H9 (cell line): ENCODE data around the gene IGF2. TPM values are rescaled to one million over a fixed set of nuclear protein-coding genes. Genes with fewer than 3 reads are reported as not detected.

Source experiments
- DNase-seq: peaks from one replicate; pipeline ENCODE4 v3.0.0-alpha.2; 2017
- H2AFZ ChIP-seq: one replicate; pipeline ENCODE4 v1.6.1; 2013; ENCODE audit warnings: mild to moderate bottlenecking, low read length, control low read depth, moderate library complexity
- H2AK5ac ChIP-seq: 2 replicates; pipeline ENCODE4 v1.6.1; 2013; ENCODE audit warnings: low read length, control low read depth, mixed read lengths; ENCODE audit not compliant: insufficient read length
- H2BK120ac ChIP-seq: one replicate; pipeline ENCODE4 v1.6.1; 2013; ENCODE audit warnings: low read depth, mild to moderate bottlenecking, low read length, control low read depth, inconsistent platforms; ENCODE audit not compliant: poor library complexity, severe bottlenecking
- H2BK12ac ChIP-seq: 2 replicates; pipeline ENCODE4 v1.6.1; 2013; ENCODE audit warnings: low read length, control low read depth, mixed read lengths, low read depth; ENCODE audit not compliant: insufficient read length
- H2BK15ac ChIP-seq: 2 replicates; pipeline ENCODE4 v1.6.1; 2013; ENCODE audit warnings: low read depth, low read length, control low read depth
- H2BK20ac ChIP-seq: one replicate; pipeline ENCODE4 v1.6.1; 2013; ENCODE audit warnings: low read depth, mild to moderate bottlenecking, low read length, control low read depth, inconsistent platforms; ENCODE audit not compliant: poor library complexity, severe bottlenecking
- H2BK5ac ChIP-seq: 2 replicates; pipeline ENCODE4 v1.6.1; 2013; ENCODE audit warnings: low read length, control low read depth, mixed read lengths; ENCODE audit not compliant: insufficient read length
- H3K14ac ChIP-seq: 2 replicates; pipeline ENCODE4 v1.6.1; 2013; ENCODE audit warnings: low read length, control low read depth; ENCODE audit not compliant: insufficient read depth
- H3K18ac ChIP-seq: 2 replicates; pipeline ENCODE4 v1.6.1; 2013; ENCODE audit warnings: low read depth, mild to moderate bottlenecking, mixed read lengths, low read length, control low read depth; ENCODE audit not compliant: insufficient read length
- H3K23ac ChIP-seq: 2 replicates; pipeline ENCODE4 v1.6.1; 2013; ENCODE audit warnings: low read length, control low read depth, mixed read lengths, low read depth; ENCODE audit not compliant: insufficient read length
- H3K23me2 ChIP-seq: 2 replicates; pipeline ENCODE4 v1.6.1; 2013; ENCODE audit warnings: low read depth, mild to moderate bottlenecking, mixed read lengths, low read length, control low read depth; ENCODE audit not compliant: insufficient read length, poor library complexity, severe bottlenecking
- H3K27ac ChIP-seq: 2 replicates; pipeline ENCODE4 v1.5.1; 2013; ENCODE audit warnings: low read length, control low read depth, mixed read lengths, low read depth; ENCODE audit not compliant: insufficient read length
- H3K27me3 ChIP-seq: 2 replicates; pipeline ENCODE4 v1.6.1; 2013; ENCODE audit warnings: low read length, control low read depth, inconsistent platforms; ENCODE audit not compliant: insufficient read depth
- H3K4ac ChIP-seq: 2 replicates; pipeline ENCODE4 v1.6.1; 2013; ENCODE audit warnings: low read depth, mild to moderate bottlenecking, control low read depth, inconsistent platforms, low read length, moderate library complexity
- H3K4me1 ChIP-seq: 2 replicates; pipeline ENCODE4 v1.6.1; 2013; ENCODE audit warnings: low read length, control low read depth, inconsistent platforms; ENCODE audit not compliant: insufficient read depth
- H3K4me2 ChIP-seq: 2 replicates; pipeline ENCODE4 v1.6.1; 2013; ENCODE audit warnings: low read length, control low read depth, mixed read lengths; ENCODE audit not compliant: insufficient read length, insufficient read depth
- H3K56ac ChIP-seq: 2 replicates; pipeline ENCODE4 v1.6.1; 2013; ENCODE audit warnings: low read depth, mild to moderate bottlenecking, mixed read lengths, low read length, control low read depth; ENCODE audit not compliant: insufficient read length
- H3K79me1 ChIP-seq: 2 replicates; pipeline ENCODE4 v1.6.1; 2013; ENCODE audit warnings: low read depth, mild to moderate bottlenecking, moderate library complexity, low read length, control low read depth, inconsistent platforms; ENCODE audit not compliant: insufficient read depth, poor library complexity, severe bottlenecking
- H3K79me2 ChIP-seq: 2 replicates; pipeline ENCODE4 v1.6.1; 2013; ENCODE audit warnings: low read length, control low read depth, inconsistent platforms; ENCODE audit not compliant: insufficient read depth
- H3K9ac ChIP-seq: 2 replicates; pipeline ENCODE4 v1.6.1; 2013; ENCODE audit warnings: low read length, control low read depth, mixed read lengths; ENCODE audit not compliant: insufficient read length; ENCODE audit errors: extremely low read depth
- H3K9me3 ChIP-seq: one replicate; pipeline ENCODE4 v1.6.1; 2013; ENCODE audit warnings: low read depth, low read length, inconsistent platforms; ENCODE audit not compliant: control insufficient read depth
- H3T11ph ChIP-seq: one replicate; pipeline ENCODE4 v1.6.1; 2013; ENCODE audit warnings: mild to moderate bottlenecking, low read length, control low read depth, inconsistent platforms
- H4K20me1 ChIP-seq: one replicate; pipeline ENCODE4 v1.6.1; 2013; ENCODE audit not compliant: control insufficient read depth, insufficient read length, insufficient read depth
- H4K5ac ChIP-seq: 2 replicates; pipeline ENCODE4 v1.6.1; 2013; ENCODE audit warnings: low read depth, mild to moderate bottlenecking, mixed read lengths, low read length, control low read depth; ENCODE audit not compliant: insufficient read length
- H4K8ac ChIP-seq: replicated peaks from 2 replicates; pipeline ENCODE4 v1.6.1; 2013; ENCODE audit warnings: low read length, control low read depth, mixed read lengths, low read depth; ENCODE audit not compliant: insufficient read length
- H4K91ac ChIP-seq: 2 replicates; pipeline ENCODE4 v1.6.1; 2013; ENCODE audit warnings: low read depth, mild to moderate bottlenecking, moderate library complexity, mixed read lengths, low read length, control low read depth; ENCODE audit not compliant: insufficient read length
- H3K27ac Mint-ChIP-seq, 3 experiments: 2 replicates in 2 of 3; 3 replicates in 1 of 3; pipeline ENCODE4 v1.8.0; 2020 to 2021; ENCODE audit warnings: mixed read lengths in 3 of 3, mild to moderate bottlenecking in 1 of 3, moderate library complexity in 1 of 3
- H3K27me3 Mint-ChIP-seq: 2 replicates; pipeline ENCODE4 v1.8.0; 2021; ENCODE audit warnings: low read depth, mild to moderate bottlenecking, moderate library complexity, mixed read lengths
- H3K36me3 Mint-ChIP-seq, 3 experiments: 2 replicates in 2 of 3; 3 replicates in 1 of 3; pipeline ENCODE4 v1.8.0; 2020 to 2021; ENCODE audit warnings: low read depth in 3 of 3, mixed read lengths in 3 of 3; ENCODE audit not compliant: insufficient read depth in 1 of 3
- H3K4me1 Mint-ChIP-seq, 2 experiments: 2 replicates each; pipeline ENCODE4 v1.8.0; 2020; ENCODE audit warnings: mixed read lengths in 2 of 2
- H3K4me3 Mint-ChIP-seq, 2 experiments: 2 replicates in 1 of 2; 3 replicates in 1 of 2; pipeline ENCODE4 v1.8.0; 2020 to 2021; ENCODE audit warnings: mild to moderate bottlenecking in 2 of 2, mixed read lengths in 2 of 2, moderate library complexity in 1 of 2
- H3K9me3 Mint-ChIP-seq, 2 experiments: 2 replicates in 1 of 2; 3 replicates in 1 of 2; pipeline ENCODE4 v1.8.0; 2020; ENCODE audit warnings: mild to moderate bottlenecking in 2 of 2, mixed read lengths in 2 of 2, moderate library complexity in 1 of 2
- WGBS: extraction: QIAGEN DNeasy Blood & Tissue Kit; methylation state at CpG from one replicate; pipeline ENCODE4 v1.1.7; 2013; ENCODE audit warnings: missing lambda C conversion rate, low lambda C conversion rate, mixed read lengths; ENCODE audit not compliant: insufficient read length; ENCODE audit errors: extremely low coverage; 5-methylcytosine and 5-hydroxymethylcytosine counted together
- total RNA-seq: library from RNA; stranded (reverse); gene quantifications from 2 replicates; pipeline ENCODE4 v1.2.1, GENCODE V29; 2021
- TF ChIP-seq, protein P1 (sequence below): fragments of 200-600 bp; sonication (generic); conservative IDR thresholded peaks from 3 replicates; pipeline ENCODE4 v1.8.0; 2021; ENCODE audit warnings: antibody characterized with exemption, mild to moderate bottlenecking

Gene IGF2
- total RNA-seq, 1 experiment from 2014 or later, result 2.8 TPM

DNA sequence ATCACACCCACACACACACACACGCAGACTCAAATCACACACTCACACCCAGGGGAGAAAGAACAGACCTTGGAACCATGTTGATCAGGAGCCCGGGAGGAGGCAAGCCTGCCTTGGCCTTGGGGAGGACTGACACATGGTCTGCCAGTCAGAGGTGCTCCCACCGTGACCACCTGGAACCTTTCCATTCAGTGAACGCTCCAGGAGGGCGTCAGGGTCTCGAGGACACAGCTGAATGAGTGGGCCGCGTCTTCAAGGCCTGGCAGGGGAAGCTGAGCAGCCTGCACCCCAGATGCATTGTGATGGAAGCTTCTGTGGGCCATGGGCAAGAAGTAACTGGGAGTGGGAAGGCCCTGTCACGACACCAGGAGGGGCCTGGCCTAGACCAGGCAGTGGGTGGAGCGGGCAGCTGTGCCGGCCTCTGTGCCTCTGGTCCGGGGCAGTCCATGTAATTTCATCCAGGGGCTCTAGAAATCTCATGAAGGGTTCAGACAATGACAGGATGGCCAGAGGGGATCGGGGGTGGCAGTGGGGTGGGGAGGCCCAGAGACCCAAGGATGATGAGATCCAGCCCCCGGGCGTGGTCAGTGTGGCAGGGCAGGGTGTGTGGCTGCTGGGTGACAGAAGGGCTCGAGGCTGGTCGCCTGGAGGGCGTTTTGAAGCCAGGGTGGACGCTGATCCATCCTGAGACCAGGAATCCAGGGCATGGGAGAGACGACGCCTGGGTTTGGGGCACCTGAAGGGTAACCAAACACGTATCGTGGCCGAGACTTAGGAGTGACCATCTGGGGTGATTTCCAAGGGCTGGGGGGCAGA is 53.7 kb downstream of the IGF2 start:
- no peaks in the 10 kb centered on the region for H3K79me2 ChIP-seq
- no peaks in the 10 kb centered on the region for H3K4me1 ChIP-seq
- no peak overlapping the region; the same call in 1 of the 2 replicates for H3K14ac ChIP-seq
- H3K23me2 ChIP-seq, result no peaks in the 10 kb centered on the region
- H4K20me1 ChIP-seq, result no peaks in the 10 kb centered on the region
- H3K23ac ChIP-seq, result no peak overlapping the region
- DNase-seq, result no peak
- H2AFZ ChIP-seq, result no peak overlapping the region
- H3K27me3 Mint-ChIP-seq, result peaks cover 54% of the 10 kb centered on the region
- no peak overlapping the region for H3K18ac ChIP-seq
- no peak overlapping the region for H3K9ac ChIP-seq
- no peak overlapping the region for H3T11ph ChIP-seq
- no peak overlapping the region for H2AK5ac ChIP-seq
- no peak overlapping the region for H3K27ac ChIP-seq
- H3K4me1 Mint-ChIP-seq, result peaks cover 9 to 10% of the 10 kb centered on the region in 2 experiments
- no peaks in the 10 kb centered on the region for H3K9me3 ChIP-seq
- no peak overlapping the region for H4K8ac ChIP-seq
- H2BK20ac ChIP-seq, result no peak overlapping the region
- no peak overlapping the region for H3K4me2 ChIP-seq
- no peak overlapping the region for H3K56ac ChIP-seq
- H3K36me3 Mint-ChIP-seq, result peaks cover 2 to 16% (median 6%) of the 10 kb centered on the region in 3 experiments; a peak in 5 of 7 replicates
- H2BK120ac ChIP-seq, result no peak overlapping the region
- no peak overlapping the region for H3K4ac ChIP-seq
- no peak overlapping the region for H2BK5ac ChIP-seq
- H3K9me3 Mint-ChIP-seq, result peaks cover 20% of the 10 kb centered on the region in 2 experiments
- no peaks in the 10 kb centered on the region for H3K79me1 ChIP-seq
- WGBS, result no CpG with 5 or more reads among the region's 24 CpGs
- TF ChIP-seq, protein P1, sequence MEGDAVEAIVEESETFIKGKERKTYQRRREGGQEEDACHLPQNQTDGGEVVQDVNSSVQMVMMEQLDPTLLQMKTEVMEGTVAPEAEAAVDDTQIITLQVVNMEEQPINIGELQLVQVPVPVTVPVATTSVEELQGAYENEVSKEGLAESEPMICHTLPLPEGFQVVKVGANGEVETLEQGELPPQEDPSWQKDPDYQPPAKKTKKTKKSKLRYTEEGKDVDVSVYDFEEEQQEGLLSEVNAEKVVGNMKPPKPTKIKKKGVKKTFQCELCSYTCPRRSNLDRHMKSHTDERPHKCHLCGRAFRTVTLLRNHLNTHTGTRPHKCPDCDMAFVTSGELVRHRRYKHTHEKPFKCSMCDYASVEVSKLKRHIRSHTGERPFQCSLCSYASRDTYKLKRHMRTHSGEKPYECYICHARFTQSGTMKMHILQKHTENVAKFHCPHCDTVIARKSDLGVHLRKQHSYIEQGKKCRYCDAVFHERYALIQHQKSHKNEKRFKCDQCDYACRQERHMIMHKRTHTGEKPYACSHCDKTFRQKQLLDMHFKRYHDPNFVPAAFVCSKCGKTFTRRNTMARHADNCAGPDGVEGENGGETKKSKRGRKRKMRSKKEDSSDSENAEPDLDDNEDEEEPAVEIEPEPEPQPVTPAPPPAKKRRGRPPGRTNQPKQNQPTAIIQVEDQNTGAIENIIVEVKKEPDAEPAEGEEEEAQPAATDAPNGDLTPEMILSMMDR, result no peak
- H4K91ac ChIP-seq, result no peak overlapping the region
- no peak overlapping the region for H3K27ac Mint-ChIP-seq
- H4K5ac ChIP-seq, result no peak overlapping the region
- no peak overlapping the region for H2BK15ac ChIP-seq
- H3K27me3 ChIP-seq, result no peaks in the 10 kb centered on the region
- no peak overlapping the region for H2BK12ac ChIP-seq
- H3K4me3 Mint-ChIP-seq, result no peak overlapping the region
